Endothelial cell of umbilical vein (primary cell): ENCODE results near the gene CD300LG.

Source experiments
- MAX ChIP-seq: IDR thresholded peaks from 2 replicates; pipeline ENCODE4 v1.6.1; 2011; ENCODE audit not compliant: insufficient read depth, insufficient read length
- POLR2A ChIP-seq: IDR thresholded peaks from 2 replicates; pipeline ENCODE4 v1.6.1; 2012; ENCODE audit warnings: low read depth, mild to moderate bottlenecking, control low read depth, low read length
- TF ChIP-seq, protein P1 (sequence below), 2 donors: IDR thresholded peaks; 1 replicate in 1 of 2; 2 replicates in 1 of 2; pipeline ENCODE4 v1.5.1; 2011; ENCODE audit warnings: low read length in 2 of 2, mild to moderate bottlenecking in 2 of 2, moderate library complexity in 2 of 2, control low read depth in 1 of 2, inconsistent platforms in 1 of 2, low read depth in 1 of 2; ENCODE audit not compliant: insufficient read depth in 1 of 2; ENCODE audit errors: extremely low read depth in 1 of 2

GRCh38 chr17:43830510-43831140 is 16.4 kb upstream of the CD300LG start:
- TF ChIP-seq, protein P1, sequence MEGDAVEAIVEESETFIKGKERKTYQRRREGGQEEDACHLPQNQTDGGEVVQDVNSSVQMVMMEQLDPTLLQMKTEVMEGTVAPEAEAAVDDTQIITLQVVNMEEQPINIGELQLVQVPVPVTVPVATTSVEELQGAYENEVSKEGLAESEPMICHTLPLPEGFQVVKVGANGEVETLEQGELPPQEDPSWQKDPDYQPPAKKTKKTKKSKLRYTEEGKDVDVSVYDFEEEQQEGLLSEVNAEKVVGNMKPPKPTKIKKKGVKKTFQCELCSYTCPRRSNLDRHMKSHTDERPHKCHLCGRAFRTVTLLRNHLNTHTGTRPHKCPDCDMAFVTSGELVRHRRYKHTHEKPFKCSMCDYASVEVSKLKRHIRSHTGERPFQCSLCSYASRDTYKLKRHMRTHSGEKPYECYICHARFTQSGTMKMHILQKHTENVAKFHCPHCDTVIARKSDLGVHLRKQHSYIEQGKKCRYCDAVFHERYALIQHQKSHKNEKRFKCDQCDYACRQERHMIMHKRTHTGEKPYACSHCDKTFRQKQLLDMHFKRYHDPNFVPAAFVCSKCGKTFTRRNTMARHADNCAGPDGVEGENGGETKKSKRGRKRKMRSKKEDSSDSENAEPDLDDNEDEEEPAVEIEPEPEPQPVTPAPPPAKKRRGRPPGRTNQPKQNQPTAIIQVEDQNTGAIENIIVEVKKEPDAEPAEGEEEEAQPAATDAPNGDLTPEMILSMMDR (IDR thresholded peaks at IDR 0.05; ENCODE audit: extremely low read depth in 1 of 2, insufficient read depth in 1 of 2, low read depth in 1 of 2, low read length in 2 of 2), result no peak
- TF ChIP-seq MAX (no peak), POLR2A (no peak)
